Astrocyte (in vitro differentiated cells and primary cell): ENCODE measurements around the gene FIG4.

Experiments used
- EZH2 ChIP-seq: IDR thresholded peaks from 2 replicates; pipeline ENCODE4 v1.6.1; 2012; ENCODE audit warnings: mild to moderate bottlenecking, low read length, inconsistent platforms; ENCODE audit not compliant: insufficient read depth
- TF ChIP-seq, protein P1 (sequence below): IDR thresholded peaks from 2 replicates; pipeline ENCODE4 v1.5.1; 2011; ENCODE audit warnings: low read depth, mild to moderate bottlenecking, inconsistent platforms, low read length, moderate library complexity; ENCODE audit not compliant: insufficient read depth

DNA sequence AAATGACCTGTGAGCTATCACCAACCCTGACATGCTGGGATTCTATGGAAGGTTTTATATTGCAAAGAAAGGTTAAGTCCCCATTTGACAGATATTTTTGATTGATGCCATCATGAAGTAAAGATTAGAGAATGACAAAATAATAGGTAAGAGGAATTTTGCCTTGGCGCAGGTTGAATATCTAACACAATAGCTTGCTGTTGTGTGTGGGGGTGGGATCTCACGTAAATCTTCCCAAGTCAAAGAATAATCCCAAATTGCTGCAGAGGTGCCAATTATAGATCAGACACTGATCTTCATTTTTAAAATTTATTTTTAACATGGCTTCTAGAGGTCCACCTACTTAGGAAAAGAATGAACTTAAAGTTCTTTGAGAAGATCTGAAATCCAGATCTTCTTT, 135.5 kb downstream of the FIG4 start:
- TF ChIP-seq, protein P1, sequence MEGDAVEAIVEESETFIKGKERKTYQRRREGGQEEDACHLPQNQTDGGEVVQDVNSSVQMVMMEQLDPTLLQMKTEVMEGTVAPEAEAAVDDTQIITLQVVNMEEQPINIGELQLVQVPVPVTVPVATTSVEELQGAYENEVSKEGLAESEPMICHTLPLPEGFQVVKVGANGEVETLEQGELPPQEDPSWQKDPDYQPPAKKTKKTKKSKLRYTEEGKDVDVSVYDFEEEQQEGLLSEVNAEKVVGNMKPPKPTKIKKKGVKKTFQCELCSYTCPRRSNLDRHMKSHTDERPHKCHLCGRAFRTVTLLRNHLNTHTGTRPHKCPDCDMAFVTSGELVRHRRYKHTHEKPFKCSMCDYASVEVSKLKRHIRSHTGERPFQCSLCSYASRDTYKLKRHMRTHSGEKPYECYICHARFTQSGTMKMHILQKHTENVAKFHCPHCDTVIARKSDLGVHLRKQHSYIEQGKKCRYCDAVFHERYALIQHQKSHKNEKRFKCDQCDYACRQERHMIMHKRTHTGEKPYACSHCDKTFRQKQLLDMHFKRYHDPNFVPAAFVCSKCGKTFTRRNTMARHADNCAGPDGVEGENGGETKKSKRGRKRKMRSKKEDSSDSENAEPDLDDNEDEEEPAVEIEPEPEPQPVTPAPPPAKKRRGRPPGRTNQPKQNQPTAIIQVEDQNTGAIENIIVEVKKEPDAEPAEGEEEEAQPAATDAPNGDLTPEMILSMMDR = no peak
- no peak for TF ChIP-seq EZH2
